ENCODE data around the gene SEMA3G. TPM values are rescaled to one million over a fixed set of nuclear protein-coding genes. Genes with fewer than 3 reads are reported as not detected.
A peak's percentile ranks its signal among the peaks of the same experiment; 100 is the strongest.

SEMA3G gene
- total RNA-seq, 4 donors from 2014 or later = 6.7 to 33.9 (median 20.3) TPM

DNA sequence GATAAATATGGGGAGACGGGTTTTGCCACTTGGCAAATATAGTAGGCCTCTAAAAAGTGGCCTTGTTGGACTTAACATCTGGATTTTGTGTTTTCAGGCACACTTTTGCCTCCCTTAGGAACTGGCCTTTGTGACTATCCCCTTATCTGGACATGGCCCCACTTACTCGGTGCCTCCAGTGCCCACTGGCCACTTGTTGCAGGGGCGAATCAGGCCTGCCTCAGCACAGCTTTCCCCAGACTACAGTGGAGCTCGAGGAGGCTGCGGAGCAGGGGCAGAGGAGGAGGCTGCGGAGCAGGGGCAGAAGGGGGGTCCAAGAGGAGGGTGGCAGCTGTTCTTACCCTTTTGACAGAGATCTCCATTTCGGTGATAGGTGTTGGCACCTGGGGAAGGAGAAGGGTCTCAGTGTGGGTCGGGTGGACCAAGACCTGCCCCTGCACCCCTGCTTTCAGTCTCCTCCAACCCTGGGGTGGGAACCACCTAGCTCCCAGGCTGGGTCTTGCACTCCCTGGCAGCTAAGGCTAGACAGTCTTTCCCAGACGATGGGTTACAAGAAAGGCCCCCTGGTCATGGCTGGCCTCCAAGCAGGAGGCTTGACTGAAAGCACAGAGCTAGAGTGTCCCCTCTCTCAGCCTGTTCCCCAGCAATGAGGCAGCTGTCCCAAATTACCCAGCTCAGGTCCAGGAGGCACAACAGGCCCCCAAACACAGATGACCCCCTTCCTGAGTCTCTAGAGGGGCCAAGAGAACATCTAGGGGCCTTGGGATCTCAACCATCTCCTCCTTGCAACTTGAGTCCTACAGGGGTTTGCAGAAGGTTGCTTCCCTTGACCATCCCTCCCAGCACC is 6.1 kb downstream of the SEMA3G start:
- Histone ChIP-seq H3K9me3 (no peaks in the 10 kb centered on the region), H3K4me1 (peaks cover 0 to 8% (median 0%) of the 10 kb centered on the region in 3 donors), H3K4me3 (no peak overlapping the region), H3K27me3 (no peaks in the 10 kb centered on the region), H3K36me3 (no peaks in the 10 kb centered on the region), H3K27ac (no peak overlapping the region)
- TF ChIP-seq, protein P1, sequence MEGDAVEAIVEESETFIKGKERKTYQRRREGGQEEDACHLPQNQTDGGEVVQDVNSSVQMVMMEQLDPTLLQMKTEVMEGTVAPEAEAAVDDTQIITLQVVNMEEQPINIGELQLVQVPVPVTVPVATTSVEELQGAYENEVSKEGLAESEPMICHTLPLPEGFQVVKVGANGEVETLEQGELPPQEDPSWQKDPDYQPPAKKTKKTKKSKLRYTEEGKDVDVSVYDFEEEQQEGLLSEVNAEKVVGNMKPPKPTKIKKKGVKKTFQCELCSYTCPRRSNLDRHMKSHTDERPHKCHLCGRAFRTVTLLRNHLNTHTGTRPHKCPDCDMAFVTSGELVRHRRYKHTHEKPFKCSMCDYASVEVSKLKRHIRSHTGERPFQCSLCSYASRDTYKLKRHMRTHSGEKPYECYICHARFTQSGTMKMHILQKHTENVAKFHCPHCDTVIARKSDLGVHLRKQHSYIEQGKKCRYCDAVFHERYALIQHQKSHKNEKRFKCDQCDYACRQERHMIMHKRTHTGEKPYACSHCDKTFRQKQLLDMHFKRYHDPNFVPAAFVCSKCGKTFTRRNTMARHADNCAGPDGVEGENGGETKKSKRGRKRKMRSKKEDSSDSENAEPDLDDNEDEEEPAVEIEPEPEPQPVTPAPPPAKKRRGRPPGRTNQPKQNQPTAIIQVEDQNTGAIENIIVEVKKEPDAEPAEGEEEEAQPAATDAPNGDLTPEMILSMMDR (IDR thresholded peaks at IDR 0.05) = no peak
- TF ChIP-seq POLR2AphosphoS5 (IDR thresholded peaks at IDR 0.05) (no peak), EP300 (IDR thresholded peaks at IDR 0.05) (no peak), POLR2A (IDR thresholded peaks at IDR 0.05) (no peak)
- WGBS, 2 donors (ENCODE audit: low coverage in 1 of 2) = 60 to 77% methylated on average over 1 to 4 of the region's 9 CpGs
- ATAC-seq = no peak

DNA sequence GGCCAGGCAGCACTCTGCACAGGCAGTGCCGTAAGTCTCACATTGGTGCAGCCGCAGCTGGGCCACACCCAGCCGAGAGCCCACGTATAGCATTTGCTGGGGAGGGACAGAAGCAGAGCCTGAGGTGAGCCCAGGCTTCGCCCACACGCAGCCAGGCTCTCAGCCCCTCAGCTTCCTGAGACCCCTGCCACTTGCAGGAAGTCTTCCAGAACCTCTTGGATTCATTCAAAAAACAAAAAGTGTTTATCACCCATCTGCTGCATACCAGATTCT is 6.9 kb downstream of the SEMA3G start:
- H3K4me1 ChIP-seq = peaks cover 0 to 8% (median 0%) of the 10 kb centered on the region in 3 donors
- H3K27ac ChIP-seq = no peak overlapping the region

DNA sequence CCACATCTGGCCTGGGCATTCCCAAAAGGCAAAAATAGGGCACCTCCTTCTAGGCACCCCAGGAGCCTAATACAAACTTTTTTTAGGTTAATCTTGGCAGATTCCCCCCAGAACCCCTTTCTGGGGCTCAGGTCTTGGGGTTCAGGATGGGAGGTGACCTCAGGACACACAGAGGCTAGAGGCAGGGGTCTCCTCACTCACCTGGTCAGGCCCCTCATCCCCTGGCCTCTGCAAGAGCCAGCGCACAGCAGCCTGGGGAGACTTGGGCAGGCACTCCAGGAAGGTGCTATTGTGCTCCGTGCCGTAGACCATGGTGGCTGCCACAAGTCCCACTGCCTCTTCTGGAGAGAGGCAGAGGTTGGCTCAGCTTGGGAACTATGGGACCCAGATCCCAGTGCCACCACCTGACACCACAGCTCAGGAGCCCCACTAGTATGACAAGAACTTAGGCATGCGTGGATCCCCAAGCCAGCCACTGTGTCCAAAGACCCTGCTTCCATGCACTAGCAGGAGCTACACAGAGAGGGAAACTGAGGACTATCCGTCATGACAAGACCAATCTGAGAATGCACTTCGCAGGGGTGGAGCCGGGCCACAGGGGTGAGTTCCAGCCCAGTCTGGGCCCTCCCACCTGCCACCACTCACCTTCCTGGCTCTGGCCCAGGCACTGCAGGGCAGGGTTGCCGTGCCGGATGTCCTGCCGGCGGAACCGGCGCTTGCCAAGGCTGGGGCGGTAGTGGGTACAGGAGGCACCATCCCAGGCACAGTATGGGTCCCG is 7.4 kb downstream of the SEMA3G start:
- TF ChIP-seq EP300 (IDR thresholded peaks at IDR 0.05) = no peak
- no peak for TF ChIP-seq POLR2A (IDR thresholded peaks at IDR 0.05)
- TF ChIP-seq, protein P1 (IDR thresholded peaks at IDR 0.05) = no peak
- no peak for TF ChIP-seq POLR2AphosphoS5 (IDR thresholded peaks at IDR 0.05)
- H3K9me3 ChIP-seq = no peaks in the 10 kb centered on the region
- H3K36me3 ChIP-seq = no peaks in the 10 kb centered on the region
- no peaks in the 10 kb centered on the region for H3K27me3 ChIP-seq
- no CpG with 5 or more reads among the region's 15 CpGs for WGBS, 2 donors (ENCODE audit: low coverage in 1 of 2)
- no peak overlapping the region for H3K4me3 ChIP-seq
- H3K27ac ChIP-seq = peak overlapping the region in 1 of 4 donors; percentile 32
- ATAC-seq = peak; percentile 19
- peaks cover 0 to 10% (median 0%) of the 10 kb centered on the region in 3 donors for H3K4me1 ChIP-seq

More for the DNA sequence above, 6.9 kb downstream of the SEMA3G start:
- 89% methylated on average over 3 of the region's 6 CpGs; no CpG with 5 or more reads in 1 of the 2 donors for WGBS, 2 donors (ENCODE audit: low coverage in 1 of 2)
- Histone ChIP-seq H3K36me3 (no peaks in the 10 kb centered on the region), H3K4me3 (no peak overlapping the region), H3K27me3 (no peaks in the 10 kb centered on the region), H3K9me3 (no peaks in the 10 kb centered on the region)
- no peak for ATAC-seq
- TF ChIP-seq POLR2A (IDR thresholded peaks at IDR 0.05) (no peak), EP300 (IDR thresholded peaks at IDR 0.05) (no peak), POLR2AphosphoS5 (IDR thresholded peaks at IDR 0.05) (no peak)
- TF ChIP-seq, protein P1 (IDR thresholded peaks at IDR 0.05) = no peak

DNA sequence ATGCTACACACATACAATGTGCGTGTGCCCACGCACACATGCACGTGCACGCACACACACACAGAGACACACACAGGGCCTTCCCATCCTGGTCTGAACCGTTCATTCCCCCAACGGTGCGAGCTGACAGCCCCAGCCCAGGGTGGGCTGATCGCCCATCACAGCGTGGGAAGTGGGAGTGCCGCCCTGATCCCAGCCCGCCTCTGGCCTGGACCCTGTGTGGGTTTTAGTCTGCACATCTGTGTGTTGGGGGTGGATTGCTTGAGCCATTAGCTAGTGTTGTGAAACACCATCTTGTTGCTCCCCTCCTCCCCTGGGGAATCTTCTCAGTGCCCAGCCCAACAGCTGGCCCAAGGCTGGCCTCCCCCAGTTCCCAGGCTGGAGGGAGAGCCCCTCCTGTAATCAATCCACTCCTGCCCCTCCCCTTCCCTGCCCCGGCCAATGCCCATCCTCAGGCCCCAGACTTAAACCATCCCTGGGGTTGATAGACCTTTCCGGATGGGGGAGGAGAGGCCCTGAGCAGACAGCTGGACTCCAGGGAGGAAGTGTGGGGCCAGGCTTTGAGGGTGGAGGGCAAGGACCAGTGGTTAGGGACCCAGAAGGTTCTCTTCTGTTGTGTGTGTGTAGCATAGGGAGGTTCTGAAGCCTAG is 8.3 kb downstream of the SEMA3G start:
- Histone ChIP-seq H3K4me3 (no peak overlapping the region), H3K36me3 (no peaks in the 10 kb centered on the region), H3K27me3 (no peaks in the 10 kb centered on the region), H3K27ac (peak overlapping the region in 1 of 4 donors; percentile 32), H3K4me1 (peaks cover 0 to 17% (median 0%) of the 10 kb centered on the region in 3 donors), H3K9me3 (no peaks in the 10 kb centered on the region)
- TF ChIP-seq POLR2AphosphoS5 (IDR thresholded peaks at IDR 0.05) = no peak
- no peak for TF ChIP-seq EP300 (IDR thresholded peaks at IDR 0.05)
- TF ChIP-seq, protein P1 (IDR thresholded peaks at IDR 0.05) = no peak
- TF ChIP-seq POLR2A (IDR thresholded peaks at IDR 0.05) = no peak
- WGBS, 2 donors (ENCODE audit: low coverage in 1 of 2) = 91 to 93% methylated on average over 4 to 5 of the region's 13 CpGs
- peak; percentile 66 for ATAC-seq

All from gastroesophageal sphincter (tissue), 4 donors.